Brain microvascular endothelial cell (primary cell): ENCODE measurements around the gene FYN.

Source experiments
- DNase-seq: peaks from one replicate; pipeline ENCODE4 v3.0.0-alpha.2; 2020
- H3K27ac ChIP-seq: fragments of 250-450 bp; sonication (Bioruptor Pico); 2 replicates; pipeline ENCODE4 v1.5.1; 2020; ENCODE audit warnings: mild to moderate bottlenecking, moderate library complexity
- H3K27me3 ChIP-seq: fragments of 250-450 bp; sonication (Bioruptor Pico); replicated peaks from 2 replicates; pipeline ENCODE4 v1.5.1; 2020; ENCODE audit warnings: mild to moderate bottlenecking
- H3K36me3 ChIP-seq: fragments of 250-450 bp; sonication (Bioruptor Pico); replicated peaks from 2 replicates; pipeline ENCODE4 v1.5.1; 2020; ENCODE audit warnings: mild to moderate bottlenecking
- H3K4me3 ChIP-seq: 2 replicates; pipeline ENCODE4 v1.5.1; 2011; ENCODE audit warnings: low read depth, mild to moderate bottlenecking, control low read depth, low read length, moderate library complexity
- in situ Hi-C: cut with HindIII; loops from 2 replicates; pipeline ENCODE4 v1.10.0; 2017; ENCODE audit warnings: low sequenced_read_pairs, low pct_ligation_motif_present
- TF ChIP-seq, protein P1 (sequence below): IDR thresholded peaks from 2 replicates; pipeline ENCODE4 v1.5.1; 2011; ENCODE audit warnings: low read depth, mild to moderate bottlenecking, moderate library complexity, low read length, control low read depth, inconsistent platforms; ENCODE audit errors: missing control alignments

Gene FYN

DNA sequence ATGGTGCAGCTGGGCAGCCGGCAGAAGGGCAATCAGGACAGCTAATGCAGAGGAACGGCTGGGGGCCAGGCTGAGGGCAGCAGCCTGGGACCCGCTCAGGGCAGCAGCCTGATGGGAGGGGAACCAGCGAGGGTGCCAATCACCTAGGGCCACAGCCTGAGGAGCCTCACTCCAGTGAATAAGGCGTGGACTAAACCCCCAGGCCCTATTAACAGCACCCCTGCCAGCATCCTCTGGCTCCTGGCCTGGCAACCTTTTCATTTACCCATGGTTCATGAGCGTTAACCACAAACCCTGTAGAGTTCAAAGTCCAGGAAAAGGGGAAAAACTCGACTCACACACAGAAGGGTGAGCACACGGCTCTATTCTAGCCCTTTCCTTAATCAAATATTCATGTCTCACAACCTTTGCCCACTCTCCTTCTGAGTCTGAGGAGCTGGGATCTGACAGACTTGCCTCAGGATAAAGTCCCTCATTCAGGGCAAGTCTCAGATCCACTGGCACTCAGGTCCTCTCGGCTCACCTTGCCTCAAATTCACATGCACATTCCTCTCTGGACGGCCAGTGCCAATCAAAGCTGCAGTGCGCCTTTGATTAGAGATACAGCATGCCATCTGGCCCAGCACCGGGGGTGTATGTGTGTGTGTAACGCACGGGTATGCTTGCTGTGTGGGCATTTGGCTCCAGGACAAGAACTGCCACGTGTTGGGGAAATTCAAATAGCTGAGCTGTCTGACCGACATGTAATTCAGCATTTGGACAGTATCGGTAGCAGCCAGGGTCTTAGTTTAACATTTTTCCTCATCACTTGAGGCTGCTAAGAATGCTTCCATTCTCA, 180.7 kb downstream of the FYN start:
- Histone ChIP-seq H3K36me3 (peaks cover 26% of the 10 kb centered on the region), H3K27me3 (no peaks in the 10 kb centered on the region), H3K27ac (no peak overlapping the region), H3K4me3 (no peak overlapping the region)
- DNase-seq: no peak
- TF ChIP-seq, protein P1, sequence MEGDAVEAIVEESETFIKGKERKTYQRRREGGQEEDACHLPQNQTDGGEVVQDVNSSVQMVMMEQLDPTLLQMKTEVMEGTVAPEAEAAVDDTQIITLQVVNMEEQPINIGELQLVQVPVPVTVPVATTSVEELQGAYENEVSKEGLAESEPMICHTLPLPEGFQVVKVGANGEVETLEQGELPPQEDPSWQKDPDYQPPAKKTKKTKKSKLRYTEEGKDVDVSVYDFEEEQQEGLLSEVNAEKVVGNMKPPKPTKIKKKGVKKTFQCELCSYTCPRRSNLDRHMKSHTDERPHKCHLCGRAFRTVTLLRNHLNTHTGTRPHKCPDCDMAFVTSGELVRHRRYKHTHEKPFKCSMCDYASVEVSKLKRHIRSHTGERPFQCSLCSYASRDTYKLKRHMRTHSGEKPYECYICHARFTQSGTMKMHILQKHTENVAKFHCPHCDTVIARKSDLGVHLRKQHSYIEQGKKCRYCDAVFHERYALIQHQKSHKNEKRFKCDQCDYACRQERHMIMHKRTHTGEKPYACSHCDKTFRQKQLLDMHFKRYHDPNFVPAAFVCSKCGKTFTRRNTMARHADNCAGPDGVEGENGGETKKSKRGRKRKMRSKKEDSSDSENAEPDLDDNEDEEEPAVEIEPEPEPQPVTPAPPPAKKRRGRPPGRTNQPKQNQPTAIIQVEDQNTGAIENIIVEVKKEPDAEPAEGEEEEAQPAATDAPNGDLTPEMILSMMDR: no peak
- in situ Hi-C loops: no loop called here

DNA sequence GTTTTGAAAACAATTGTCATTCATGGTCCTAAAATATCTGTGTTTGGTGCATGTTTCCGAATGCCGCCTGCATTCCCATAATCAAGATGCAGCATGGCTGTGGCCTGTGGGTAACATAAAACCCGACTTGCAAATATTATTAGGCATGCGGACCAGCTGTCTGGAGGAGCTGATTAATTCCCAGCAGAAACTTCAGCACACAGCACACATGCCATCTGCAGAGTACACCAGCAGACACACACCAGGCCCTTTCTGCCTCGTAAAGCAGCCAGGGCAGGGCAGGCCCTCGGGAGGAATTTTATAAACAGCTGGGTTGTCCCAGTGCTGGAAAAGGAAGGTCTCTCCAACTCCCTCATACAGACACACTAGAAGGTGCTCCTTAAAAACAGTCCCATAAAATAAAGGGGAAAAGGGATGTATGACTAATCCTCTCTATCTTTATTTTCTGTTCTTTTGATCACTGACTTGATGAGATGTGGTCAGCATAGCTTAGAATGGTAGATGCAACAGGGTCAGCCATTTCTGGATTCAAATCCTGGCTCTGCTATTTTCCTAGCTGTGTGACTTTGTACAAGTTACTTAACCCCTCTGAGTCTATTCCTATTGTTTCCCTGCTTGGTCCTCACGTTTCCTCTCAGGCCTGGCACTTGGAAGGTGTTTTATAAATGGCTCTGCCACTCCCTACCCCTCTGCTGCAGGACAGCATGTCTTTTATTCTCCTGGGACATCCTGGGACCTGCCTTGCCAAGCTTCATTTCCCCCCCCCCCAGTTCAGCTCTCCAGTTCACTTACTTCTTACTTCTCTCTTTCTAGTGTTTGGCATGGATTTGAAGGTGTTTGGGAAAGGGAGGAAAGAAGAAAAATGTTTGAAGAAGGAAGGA, 181.7 kb downstream of the FYN start:
- peaks cover 26% of the 10 kb centered on the region for H3K36me3 ChIP-seq
- DNase-seq: no peak
- no peaks in the 10 kb centered on the region for H3K27me3 ChIP-seq
- no peak overlapping the region for H3K4me3 ChIP-seq
- TF ChIP-seq, protein P1: no peak
- in situ Hi-C loops: no loop called here
- H3K27ac ChIP-seq: no peak overlapping the region

DNA sequence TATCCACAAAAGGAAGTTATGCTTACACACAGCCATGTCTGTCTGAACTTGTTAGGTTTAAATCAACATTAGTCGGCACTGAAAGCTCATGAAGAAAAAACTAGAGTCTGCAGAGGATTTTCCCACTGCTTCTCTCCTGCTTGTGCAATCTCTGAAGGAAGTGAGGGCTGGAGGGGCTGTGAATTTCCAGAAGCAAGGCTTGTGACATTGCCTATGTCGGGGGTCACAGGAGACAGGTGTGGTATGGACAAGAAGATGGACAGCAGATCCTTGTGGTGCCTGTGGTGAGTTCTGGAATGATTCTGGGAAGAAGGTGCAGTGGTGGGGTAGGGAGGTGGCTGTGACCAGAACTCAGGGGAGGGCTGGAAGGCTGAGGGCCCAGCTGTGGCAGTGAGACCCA, 183.3 kb downstream of the FYN start:
- in situ Hi-C loops: no loop called here
- peaks cover 33% of the 10 kb centered on the region for H3K36me3 ChIP-seq
- no peak overlapping the region for H3K4me3 ChIP-seq

DNA sequence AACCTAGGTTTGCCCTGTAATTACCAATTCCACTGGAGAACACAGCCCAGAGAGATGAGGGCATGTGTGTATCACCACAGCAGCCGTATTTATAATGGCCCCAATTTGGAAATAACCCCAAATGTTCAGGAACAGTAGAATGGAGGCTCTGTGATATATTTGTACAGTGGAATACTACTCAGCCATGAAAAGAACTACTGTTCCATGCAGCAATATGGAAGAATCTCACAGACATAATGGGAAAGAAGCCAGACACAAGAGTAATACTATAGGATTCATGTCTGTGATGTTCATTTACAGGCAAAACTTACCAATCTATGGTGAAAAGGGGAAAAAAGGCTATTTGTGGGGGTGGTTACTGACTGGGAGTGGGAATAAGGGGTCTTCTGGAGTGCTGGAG, 183.8 kb downstream of the FYN start:
- Histone ChIP-seq H3K27me3 (no peaks in the 10 kb centered on the region), H3K4me3 (no peak overlapping the region), H3K27ac (no peak overlapping the region), H3K36me3 (peaks cover 33% of the 10 kb centered on the region)
- in situ Hi-C loops: no loop called here
- TF ChIP-seq, protein P1: no peak
- no peak for DNase-seq

More for the DNA sequence above, 183.3 kb downstream of the FYN start:
- TF ChIP-seq, protein P1: no peak
- Histone ChIP-seq H3K27ac (no peak overlapping the region), H3K27me3 (no peaks in the 10 kb centered on the region)
- DNase-seq: no peak

DNA sequence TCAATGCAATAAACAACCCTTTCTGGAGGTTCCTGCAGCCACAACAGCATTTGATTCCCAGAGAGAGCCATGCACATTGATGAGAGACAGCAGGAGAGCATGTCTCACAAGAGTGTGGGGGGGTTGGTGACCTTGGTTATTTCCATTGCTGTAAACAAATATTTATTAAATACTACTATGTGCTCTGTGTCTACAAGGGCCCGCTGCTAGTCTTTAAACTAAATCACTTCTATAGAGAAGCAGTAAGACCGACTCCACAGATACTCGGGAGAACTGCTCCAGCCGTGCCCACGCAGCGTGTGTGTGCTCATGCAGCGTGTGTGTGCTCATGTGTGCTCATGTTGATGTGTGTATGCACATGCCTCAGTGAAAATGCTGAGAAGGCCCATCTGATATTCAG, 184.9 kb downstream of the FYN start:
- H3K27me3 ChIP-seq: no peaks in the 10 kb centered on the region
- no peak overlapping the region for H3K27ac ChIP-seq
- DNase-seq: no peak
- in situ Hi-C loops: no loop called here
- no peak overlapping the region for H3K4me3 ChIP-seq
- peaks cover 25% of the 10 kb centered on the region for H3K36me3 ChIP-seq
- TF ChIP-seq, protein P1: no peak
